Amniotic stem cell (primary cell): ENCODE measurements around the gene MCTP1.

Experiments used
- DNase-seq: peaks from one replicate; lab custom pipeline; 2025; lab: John Stamatoyannopoulos, UW

MCTP1 gene

GRCh38 chr5:94944160-94944559 lies 340.7 kb downstream of the MCTP1 start:
- no peak for DNase-seq

- DNase-seq, result no peak
These were observed 343.7 kb downstream of the MCTP1 start for GRCh38 chr5:94941122-94941755.

- no peak for DNase-seq
These were observed 352.6 kb downstream of the MCTP1 start for GRCh38 chr5:94932259-94932658.

- DNase-seq, result no peak
These were observed 356.0 kb downstream of the MCTP1 start for GRCh38 chr5:94928891-94929290.

GRCh38 chr5:94920570-94920969 lies 364.3 kb downstream of the MCTP1 start:
- DNase-seq, result no peak

GRCh38 chr5:94916619-94917018 lies 368.3 kb downstream of the MCTP1 start:
- DNase-seq, result no peak

GRCh38 chr5:94911276-94911675 lies 373.6 kb downstream of the MCTP1 start:
- no peak for DNase-seq

- no peak for DNase-seq
These were observed 374.2 kb downstream of the MCTP1 start for GRCh38 chr5:94910721-94911120.

- DNase-seq, result peak; percentile 40
These were observed 375.9 kb downstream of the MCTP1 start for GRCh38 chr5:94908889-94909480.

- no peak for DNase-seq
These were observed 378.1 kb downstream of the MCTP1 start for GRCh38 chr5:94906750-94907149.

- no peak for DNase-seq
These were observed 381.2 kb downstream of the MCTP1 start for GRCh38 chr5:94903726-94904125.

- DNase-seq, result no peak
These were observed 383.5 kb downstream of the MCTP1 start for GRCh38 chr5:94901191-94901979.

GRCh38 chr5:94900006-94900505 lies 384.8 kb downstream of the MCTP1 start:
- no peak for DNase-seq

GRCh38 chr5:94893412-94894135 lies 391.3 kb downstream of the MCTP1 start:
- DNase-seq, result no peak

- DNase-seq, result no peak
These were observed 392.9 kb downstream of the MCTP1 start for GRCh38 chr5:94891972-94892371.

- DNase-seq, result no peak
These were observed 393.3 kb downstream of the MCTP1 start for GRCh38 chr5:94891565-94891964.

GRCh38 chr5:94890907-94891306 lies 394.0 kb downstream of the MCTP1 start:
- no peak for DNase-seq

GRCh38 chr5:94888674-94889073 lies 396.2 kb downstream of the MCTP1 start:
- no peak for DNase-seq

- no peak for DNase-seq
These were observed 399.0 kb downstream of the MCTP1 start for GRCh38 chr5:94885931-94886330.

- no peak for DNase-seq
These were observed 400.6 kb downstream of the MCTP1 start for GRCh38 chr5:94884311-94884710.

GRCh38 chr5:94872526-94872925 lies 412.4 kb downstream of the MCTP1 start:
- DNase-seq, result no peak

- DNase-seq, result no peak
These were observed 414.2 kb downstream of the MCTP1 start for GRCh38 chr5:94870511-94871183.
